ENCODE results near the gene KNDC1.

- TF ChIP-seq CTCF (conservative IDR thresholded peaks at IDR 0.05 in 1 of 2, IDR thresholded peaks at IDR 0.05 in 1 of 2; ENCODE audit: extremely low read depth in 1 of 2, insufficient read depth in 1 of 2, low read depth in 1 of 2, low read length in 2 of 2) = no peak
- no peak for TF ChIP-seq EZH2 (IDR thresholded peaks at IDR 0.05; ENCODE audit: borderline replicate concordance, low read length)
Observed at GRCh38 chr10:133159611-133159949, 439 bp upstream of the KNDC1 start.
